ENCODE results near the gene CENPB. TPM values are rescaled to one million over a fixed set of nuclear protein-coding genes. Genes with fewer than 3 reads are reported as not detected.

Gene CENPB
- total RNA-seq, 1 experiment from 2014 or later = 108 TPM

DNA sequence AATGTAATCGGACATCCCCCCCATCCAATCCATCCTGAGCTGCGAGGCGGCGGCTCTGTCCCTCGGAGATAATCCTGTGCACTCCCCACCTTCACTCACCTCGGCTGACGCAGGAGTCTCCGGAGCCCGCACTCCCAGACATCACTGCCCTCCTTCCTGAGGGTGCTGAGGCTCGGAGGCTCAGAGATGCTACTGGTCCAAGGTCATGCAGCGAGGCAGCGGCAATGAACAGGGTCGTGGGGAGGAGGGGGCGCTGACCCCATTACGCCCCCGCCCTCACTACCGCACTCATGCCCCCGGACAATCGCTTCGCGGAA, 19.5 kb downstream of the CENPB start:
- H3K4me1 ChIP-seq (ENCODE audit: insufficient read depth, low read length, poor library complexity, severe bottlenecking) = peaks cover 18% of the 10 kb centered on the region
- intact Hi-C loops (cut with micrococcal nuclease; ENCODE audit: unreplicated experiment) = loop anchor here (5.0 kb wide), 1 partner anchor 50 kb away; no protein-coding TSS in a partner anchor
- H3K27me3 ChIP-seq (replicated peaks; ENCODE audit: insufficient read depth, low read depth, low read length, poor library complexity) = no peaks in the 10 kb centered on the region
- H3K27ac ChIP-seq (ENCODE audit: low read depth, low read length, poor library complexity, severe bottlenecking) = peak overlapping the region; percentile 70
- peak overlapping the region; percentile 82 for H3K4me3 ChIP-seq (ENCODE audit: low read depth, low read length, poor library complexity, severe bottlenecking)
- no TSS peak for BruUV-seq (replicated peaks)
- POLR2A ChIA-PET (ENCODE audit: low non-redundant PET) = interaction anchor here (0.8 kb wide), 1 partner anchor 14 kb away, joined by 3 read pairs; the partner anchor contains the start of gene SPEF1
- no peaks in the 10 kb centered on the region for H3K9me3 ChIP-seq (ENCODE audit: low read depth, low read length, poor library complexity, severe bottlenecking)
- no peak for DNase-seq (ENCODE audit: low spot score)
- TF ChIP-seq EZH2 (IDR thresholded peaks at IDR 0.05; ENCODE audit: borderline replicate concordance, low read depth, low read length, poor library complexity, severe bottlenecking) = no peak
- TF ChIP-seq, protein P1, sequence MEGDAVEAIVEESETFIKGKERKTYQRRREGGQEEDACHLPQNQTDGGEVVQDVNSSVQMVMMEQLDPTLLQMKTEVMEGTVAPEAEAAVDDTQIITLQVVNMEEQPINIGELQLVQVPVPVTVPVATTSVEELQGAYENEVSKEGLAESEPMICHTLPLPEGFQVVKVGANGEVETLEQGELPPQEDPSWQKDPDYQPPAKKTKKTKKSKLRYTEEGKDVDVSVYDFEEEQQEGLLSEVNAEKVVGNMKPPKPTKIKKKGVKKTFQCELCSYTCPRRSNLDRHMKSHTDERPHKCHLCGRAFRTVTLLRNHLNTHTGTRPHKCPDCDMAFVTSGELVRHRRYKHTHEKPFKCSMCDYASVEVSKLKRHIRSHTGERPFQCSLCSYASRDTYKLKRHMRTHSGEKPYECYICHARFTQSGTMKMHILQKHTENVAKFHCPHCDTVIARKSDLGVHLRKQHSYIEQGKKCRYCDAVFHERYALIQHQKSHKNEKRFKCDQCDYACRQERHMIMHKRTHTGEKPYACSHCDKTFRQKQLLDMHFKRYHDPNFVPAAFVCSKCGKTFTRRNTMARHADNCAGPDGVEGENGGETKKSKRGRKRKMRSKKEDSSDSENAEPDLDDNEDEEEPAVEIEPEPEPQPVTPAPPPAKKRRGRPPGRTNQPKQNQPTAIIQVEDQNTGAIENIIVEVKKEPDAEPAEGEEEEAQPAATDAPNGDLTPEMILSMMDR (conservative IDR thresholded peaks at IDR 0.05; ENCODE audit: low read depth, low read length) = no peak
- no peaks in the 10 kb centered on the region for H3K36me3 ChIP-seq (ENCODE audit: insufficient read depth, low read length, poor library complexity, severe bottlenecking)
- CTCF ChIA-PET = no interaction called here

DNA sequence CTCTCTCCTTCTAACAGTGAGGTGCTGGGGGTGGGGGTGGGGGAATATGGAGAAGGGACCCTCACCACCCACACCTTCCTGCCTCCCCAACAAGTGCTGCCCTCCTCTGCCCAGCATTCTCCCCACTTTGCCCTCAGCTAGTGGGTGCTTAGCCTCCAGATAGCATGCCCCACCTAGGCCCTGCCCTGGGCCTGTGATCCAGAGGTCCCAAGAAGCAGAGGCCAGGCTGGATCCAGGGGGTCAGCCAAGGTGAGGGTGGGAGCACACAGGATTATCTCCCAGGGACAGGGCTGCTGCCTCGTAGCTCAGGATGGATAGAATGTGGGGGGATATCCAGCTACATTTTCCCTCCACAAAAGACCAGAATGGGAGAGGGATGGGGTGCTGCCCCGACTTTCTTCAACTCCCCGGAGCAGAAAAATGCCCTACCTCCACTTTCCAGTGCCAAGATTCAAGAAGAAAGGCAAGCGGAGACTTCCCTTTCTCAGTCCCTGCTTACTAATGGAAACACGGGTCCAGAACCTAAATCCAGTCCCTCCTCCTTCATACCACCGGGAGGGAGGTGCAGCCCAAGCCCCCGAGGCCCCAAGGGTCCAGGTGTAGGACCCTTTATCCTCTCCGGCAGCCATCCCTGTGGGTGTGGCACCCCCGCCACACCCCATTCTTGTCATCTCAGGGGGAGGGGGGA, 20.0 kb downstream of the CENPB start:
- intact Hi-C loops (cut with micrococcal nuclease; ENCODE audit: unreplicated experiment) = loop anchor here (5.0 kb wide), 1 partner anchor 49 kb away; no protein-coding TSS in a partner anchor
- no peaks in the 10 kb centered on the region for H3K9me3 ChIP-seq (ENCODE audit: low read depth, low read length, poor library complexity, severe bottlenecking)
- BruUV-seq (replicated peaks) = TSS peak; percentile 58
- peak overlapping the region; percentile 82 for H3K4me3 ChIP-seq (ENCODE audit: low read depth, low read length, poor library complexity, severe bottlenecking)
- CTCF ChIA-PET = no interaction called here
- peak overlapping the region; percentile 50 for H3K27ac ChIP-seq (ENCODE audit: low read depth, low read length, poor library complexity, severe bottlenecking)
- POLR2A ChIA-PET (ENCODE audit: low non-redundant PET) = no interaction called here
- H3K27me3 ChIP-seq (replicated peaks; ENCODE audit: insufficient read depth, low read depth, low read length, poor library complexity) = no peaks in the 10 kb centered on the region
- TF ChIP-seq EZH2 (IDR thresholded peaks at IDR 0.05; ENCODE audit: borderline replicate concordance, low read depth, low read length, poor library complexity, severe bottlenecking) = no peak
- TF ChIP-seq, protein P1 (conservative IDR thresholded peaks at IDR 0.05; ENCODE audit: low read depth, low read length) = no peak
- DNase-seq (ENCODE audit: low spot score) = no peak
- no peaks in the 10 kb centered on the region for H3K36me3 ChIP-seq (ENCODE audit: insufficient read depth, low read length, poor library complexity, severe bottlenecking)
- H3K4me1 ChIP-seq (ENCODE audit: insufficient read depth, low read length, poor library complexity, severe bottlenecking) = peaks cover 18% of the 10 kb centered on the region

DNA sequence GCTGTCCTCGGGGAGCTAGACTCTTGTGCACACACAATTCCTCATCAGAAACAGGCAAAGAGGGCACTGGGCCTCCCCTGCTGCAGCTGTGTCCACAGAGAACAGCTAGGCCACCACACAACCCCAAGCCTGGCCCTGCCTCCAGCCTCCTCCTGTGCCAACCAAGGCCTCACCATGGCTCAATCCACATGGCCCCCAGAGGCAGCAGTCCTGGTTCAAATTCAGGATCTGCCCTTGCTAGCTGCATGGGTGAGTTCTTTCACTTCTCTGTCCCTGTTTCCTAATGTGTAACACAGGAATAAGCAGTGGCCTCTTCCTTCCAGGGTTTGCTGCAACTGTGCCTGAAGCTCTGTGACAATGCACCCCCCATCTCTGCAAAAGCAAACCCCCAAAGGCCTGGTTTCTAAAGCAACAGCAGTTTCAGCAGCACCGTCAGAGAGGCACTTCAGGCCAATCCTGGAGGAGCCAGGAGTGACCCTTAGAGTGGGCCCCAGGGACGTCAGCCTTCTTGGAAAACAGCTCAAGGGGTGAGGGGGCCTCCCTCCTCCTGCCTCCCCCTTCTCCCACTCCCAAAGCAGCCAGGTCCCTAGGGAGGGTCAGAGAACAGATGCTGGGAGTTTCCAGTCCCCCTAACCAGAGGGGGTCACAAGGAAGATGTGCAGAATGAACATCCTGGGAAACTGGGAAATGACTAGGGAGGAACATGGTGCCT, 21.2 kb downstream of the CENPB start:
- no peaks in the 10 kb centered on the region for H3K36me3 ChIP-seq (ENCODE audit: insufficient read depth, low read length, poor library complexity, severe bottlenecking)
- H3K27me3 ChIP-seq (replicated peaks; ENCODE audit: insufficient read depth, low read depth, low read length, poor library complexity) = no peaks in the 10 kb centered on the region
- BruUV-seq (replicated peaks) = no TSS peak
- peaks cover 18% of the 10 kb centered on the region for H3K4me1 ChIP-seq (ENCODE audit: insufficient read depth, low read length, poor library complexity, severe bottlenecking)
- DNase-seq (ENCODE audit: low spot score) = no peak
- H3K4me3 ChIP-seq (ENCODE audit: low read depth, low read length, poor library complexity, severe bottlenecking) = no peak overlapping the region
- intact Hi-C loops (cut with micrococcal nuclease; ENCODE audit: unreplicated experiment) = loop anchor here (5.0 kb wide), 1 partner anchor 48 kb away; no protein-coding TSS in a partner anchor
- ChIA-PET CTCF (no interaction called here), POLR2A (ENCODE audit: low non-redundant PET) (no interaction called here)
- H3K9me3 ChIP-seq (ENCODE audit: low read depth, low read length, poor library complexity, severe bottlenecking) = no peaks in the 10 kb centered on the region
- no peak for TF ChIP-seq EZH2 (IDR thresholded peaks at IDR 0.05; ENCODE audit: borderline replicate concordance, low read depth, low read length, poor library complexity, severe bottlenecking)
- TF ChIP-seq, protein P1 (conservative IDR thresholded peaks at IDR 0.05; ENCODE audit: low read depth, low read length) = no peak
- H3K27ac ChIP-seq (ENCODE audit: low read depth, low read length, poor library complexity, severe bottlenecking) = peak overlapping the region; percentile 28
